Chondrocyte (in vitro differentiated cells): ENCODE measurements around the gene MASP2. TPM values are rescaled to one million over a fixed set of nuclear protein-coding genes. Genes with fewer than 3 reads are reported as not detected.
"Not testable (repeated sequence)": the region's sequence is repeated elsewhere in the genome, so short reads cannot be mapped to it uniquely, and the experiment has no call there.

ENCODE experiments used
- DNase-seq: peaks from one replicate; pipeline ENCODE4 v3.0.0; 2021; ENCODE audit warnings: mixed read lengths, low spot score
- H3K27ac Mint-ChIP-seq: one replicate; pipeline ENCODE4 v1.8.0; 2021; ENCODE audit warnings: mild to moderate bottlenecking, moderate library complexity, mixed read lengths; ENCODE audit not compliant: unreplicated experiment
- H3K27me3 Mint-ChIP-seq: 2 replicates; pipeline ENCODE4 v1.8.0; 2021; ENCODE audit warnings: low read depth, mixed read lengths
- H3K36me3 Mint-ChIP-seq: 2 replicates; pipeline ENCODE4 v1.8.0; 2021; ENCODE audit warnings: low read depth, mixed read lengths
- H3K4me1 Mint-ChIP-seq: 2 replicates; pipeline ENCODE4 v1.8.0; 2021; ENCODE audit warnings: low read depth, mild to moderate bottlenecking, mixed read lengths
- H3K4me3 Mint-ChIP-seq: one replicate; pipeline ENCODE4 v1.8.0; 2021; ENCODE audit warnings: mild to moderate bottlenecking, moderate library complexity, mixed read lengths; ENCODE audit not compliant: unreplicated experiment
- H3K9me3 Mint-ChIP-seq: 2 replicates; pipeline ENCODE4 v1.8.0; 2021; ENCODE audit warnings: low read depth, mixed read lengths
- long read RNA-seq: library from polyadenylated mRNA; stranded (forward); transcript quantifications from one replicate; pipeline ENCODE4 v2.0.0, GENCODE V29; 2021
- total RNA-seq: library from RNA; stranded (reverse); gene quantifications from 3 replicates; pipeline ENCODE4 v1.2.1, GENCODE V29; 2021
- TF ChIP-seq, protein P1 (sequence below): fragments of 200-600 bp; sonication (generic); IDR thresholded peaks from 2 replicates; pipeline ENCODE4 v1.5.0; 2021; ENCODE audit warnings: antibody characterized with exemption, mild to moderate bottlenecking, moderate library complexity

MASP2 gene
- total RNA-seq: not detected in 3 replicates
- long read RNA-seq, partial matches to known transcripts: 0 of 1 reads
- long read RNA-seq, other reads (novel, unspliced or antisense): 1 of 1 reads

DNA sequence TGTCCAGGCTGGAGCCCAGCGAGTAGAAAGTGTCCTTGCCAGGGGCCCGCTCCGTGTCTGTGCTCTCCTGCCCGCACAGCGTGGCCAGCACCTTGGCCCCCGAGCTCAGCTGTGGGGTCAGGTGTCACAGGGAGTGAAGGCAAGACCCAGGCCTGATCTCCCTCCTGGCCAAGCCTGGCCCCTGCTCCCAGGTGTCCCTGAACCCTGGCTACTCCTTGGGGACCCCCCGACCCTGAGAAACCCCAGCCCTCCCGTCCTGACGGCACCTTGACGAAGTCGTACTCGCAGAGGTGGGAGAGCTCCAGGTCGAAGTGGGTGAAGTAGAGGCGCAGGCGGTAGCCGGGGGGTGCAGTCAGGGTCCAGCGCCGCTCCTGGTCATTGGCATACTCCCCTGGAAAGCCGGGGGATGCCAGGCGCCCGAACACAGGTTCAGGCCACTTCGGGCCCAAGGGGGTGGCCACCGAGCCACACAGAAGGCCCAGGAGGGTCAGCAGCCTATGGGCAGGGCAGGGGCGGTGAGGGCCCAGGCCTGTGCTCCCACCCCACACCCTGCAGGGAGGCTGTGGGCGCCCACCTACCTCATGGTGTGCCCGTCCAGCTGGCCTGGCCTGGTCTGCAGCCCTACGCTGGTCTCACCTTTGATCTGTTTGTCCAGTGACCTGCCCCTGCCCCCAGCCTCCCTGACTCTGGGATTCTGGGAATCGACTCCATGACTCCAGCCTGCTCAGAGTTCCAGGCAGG lies at the start of gene MASP2:
Gene MASP2 (minus strand): TSS at position 615 of the 741 bp plus-strand sequence. CDS start 32 bp downstream, at position 583.
- TF ChIP-seq, protein P1, sequence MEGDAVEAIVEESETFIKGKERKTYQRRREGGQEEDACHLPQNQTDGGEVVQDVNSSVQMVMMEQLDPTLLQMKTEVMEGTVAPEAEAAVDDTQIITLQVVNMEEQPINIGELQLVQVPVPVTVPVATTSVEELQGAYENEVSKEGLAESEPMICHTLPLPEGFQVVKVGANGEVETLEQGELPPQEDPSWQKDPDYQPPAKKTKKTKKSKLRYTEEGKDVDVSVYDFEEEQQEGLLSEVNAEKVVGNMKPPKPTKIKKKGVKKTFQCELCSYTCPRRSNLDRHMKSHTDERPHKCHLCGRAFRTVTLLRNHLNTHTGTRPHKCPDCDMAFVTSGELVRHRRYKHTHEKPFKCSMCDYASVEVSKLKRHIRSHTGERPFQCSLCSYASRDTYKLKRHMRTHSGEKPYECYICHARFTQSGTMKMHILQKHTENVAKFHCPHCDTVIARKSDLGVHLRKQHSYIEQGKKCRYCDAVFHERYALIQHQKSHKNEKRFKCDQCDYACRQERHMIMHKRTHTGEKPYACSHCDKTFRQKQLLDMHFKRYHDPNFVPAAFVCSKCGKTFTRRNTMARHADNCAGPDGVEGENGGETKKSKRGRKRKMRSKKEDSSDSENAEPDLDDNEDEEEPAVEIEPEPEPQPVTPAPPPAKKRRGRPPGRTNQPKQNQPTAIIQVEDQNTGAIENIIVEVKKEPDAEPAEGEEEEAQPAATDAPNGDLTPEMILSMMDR: no peak
- H3K36me3 Mint-ChIP-seq: no peaks in the 10 kb centered on the region
- no peak within 1 kb of the TSS for H3K4me3 Mint-ChIP-seq
- no peak for DNase-seq
- no peak within 1 kb of the TSS for H3K27ac Mint-ChIP-seq
- no peaks in the 10 kb centered on the region for H3K9me3 Mint-ChIP-seq
- H3K27me3 Mint-ChIP-seq: no peaks in the 10 kb centered on the region
- no peaks in the 10 kb centered on the region for H3K4me1 Mint-ChIP-seq

DNA sequence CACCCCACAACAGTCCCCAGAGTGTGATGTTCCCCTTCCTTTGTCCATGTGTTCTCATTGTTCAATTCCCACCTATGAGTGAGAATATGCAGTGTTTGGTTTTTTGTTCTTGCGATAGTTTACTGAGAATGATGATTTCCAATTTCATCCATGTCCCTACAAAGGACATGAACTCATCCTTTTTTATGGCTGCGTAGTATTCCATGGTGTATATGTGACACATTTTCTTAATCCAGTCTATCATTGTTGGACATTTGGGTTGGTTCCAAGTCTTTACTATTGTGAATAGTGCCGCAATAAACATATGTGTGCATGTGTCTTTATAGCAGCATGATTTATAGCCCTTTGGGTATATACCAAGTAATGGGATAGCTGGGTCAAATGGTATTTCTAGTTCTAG lies 36.7 kb upstream of the MASP2 start:
- not testable (repeated sequence) for DNase-seq, H3K9me3 Mint-ChIP-seq, H3K4me1 Mint-ChIP-seq, H3K27me3 Mint-ChIP-seq, H3K4me3 Mint-ChIP-seq, H3K27ac Mint-ChIP-seq
- H3K36me3 Mint-ChIP-seq: peaks cover 27% of the 10 kb centered on the region

DNA sequence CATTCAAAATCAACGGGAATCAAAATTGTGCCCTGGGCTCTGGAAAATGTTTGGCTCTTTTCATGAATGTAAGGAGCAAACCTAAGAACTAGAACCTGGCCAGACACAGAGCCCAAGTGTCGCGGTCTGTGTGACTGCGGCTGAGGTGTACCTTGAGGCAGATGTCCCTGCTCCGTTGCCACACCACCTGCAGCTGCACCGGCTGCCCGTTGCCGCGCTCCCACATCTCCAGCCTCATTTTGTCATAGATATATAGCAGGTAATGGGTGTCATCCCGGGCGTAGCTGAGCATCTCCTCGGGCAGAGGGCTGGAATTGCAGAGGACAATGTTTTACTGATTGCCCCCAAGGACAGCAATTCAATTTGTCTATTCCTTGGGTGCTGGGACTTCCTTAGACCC lies 33.9 kb upstream of the MASP2 start:
- Mint-ChIP-seq H3K4me1 (peaks cover 4% of the 10 kb centered on the region), H3K27me3 (no peaks in the 10 kb centered on the region), H3K9me3 (no peaks in the 10 kb centered on the region), H3K27ac (no peak overlapping the region), H3K4me3 (no peak overlapping the region), H3K36me3 (peaks cover 27% of the 10 kb centered on the region)
- no peak for DNase-seq
- TF ChIP-seq, protein P1: no peak

DNA sequence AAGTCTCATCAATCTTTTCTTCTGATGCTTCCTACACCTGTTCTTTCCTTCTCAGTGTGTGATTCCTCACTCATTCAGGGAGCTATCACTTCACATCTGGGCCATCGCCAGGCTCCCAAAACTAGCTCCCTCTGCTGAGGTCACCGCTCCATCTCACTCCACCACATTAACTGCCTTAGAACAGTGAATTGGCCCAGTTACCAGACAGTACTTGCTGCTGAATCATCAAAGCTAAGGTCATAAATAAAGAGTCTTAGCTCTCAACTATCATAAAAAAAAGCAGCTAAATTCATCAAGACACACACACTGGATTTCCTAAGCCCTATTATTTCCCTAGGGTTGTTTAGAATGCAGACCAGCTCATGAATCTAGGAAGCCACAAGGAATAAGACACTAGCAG lies 31.6 kb upstream of the MASP2 start:
- TF ChIP-seq, protein P1: no peak
- no peak for DNase-seq
- Mint-ChIP-seq H3K4me3 (no peak overlapping the region), H3K27ac (no peak overlapping the region), H3K36me3 (peaks cover 29% of the 10 kb centered on the region), H3K4me1 (peaks cover 4% of the 10 kb centered on the region), H3K9me3 (no peaks in the 10 kb centered on the region), H3K27me3 (no peaks in the 10 kb centered on the region)

DNA sequence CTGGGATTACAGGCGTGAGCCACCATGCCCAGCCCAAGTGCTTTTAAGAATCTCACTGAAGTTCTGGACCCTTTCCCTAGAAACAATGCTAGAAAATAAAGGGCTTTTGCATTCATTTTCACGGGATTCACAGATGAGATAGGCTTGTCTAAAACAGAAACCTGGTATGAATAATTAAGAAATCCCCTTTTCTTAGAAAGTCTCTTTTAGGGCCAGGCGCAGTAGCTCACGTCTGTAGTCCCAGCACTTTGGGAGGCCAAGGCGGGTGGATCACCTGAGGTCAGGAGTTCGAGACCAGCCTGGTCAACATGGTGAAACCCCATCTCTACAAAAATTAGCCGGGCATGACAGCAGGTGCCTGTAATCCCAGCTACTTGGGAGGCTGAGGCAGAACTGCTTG lies 26.4 kb upstream of the MASP2 start:
- not testable (repeated sequence) for H3K9me3 Mint-ChIP-seq, DNase-seq, H3K27me3 Mint-ChIP-seq, H3K4me1 Mint-ChIP-seq, H3K27ac Mint-ChIP-seq, H3K4me3 Mint-ChIP-seq
- H3K36me3 Mint-ChIP-seq: peaks cover 45% of the 10 kb centered on the region

DNA sequence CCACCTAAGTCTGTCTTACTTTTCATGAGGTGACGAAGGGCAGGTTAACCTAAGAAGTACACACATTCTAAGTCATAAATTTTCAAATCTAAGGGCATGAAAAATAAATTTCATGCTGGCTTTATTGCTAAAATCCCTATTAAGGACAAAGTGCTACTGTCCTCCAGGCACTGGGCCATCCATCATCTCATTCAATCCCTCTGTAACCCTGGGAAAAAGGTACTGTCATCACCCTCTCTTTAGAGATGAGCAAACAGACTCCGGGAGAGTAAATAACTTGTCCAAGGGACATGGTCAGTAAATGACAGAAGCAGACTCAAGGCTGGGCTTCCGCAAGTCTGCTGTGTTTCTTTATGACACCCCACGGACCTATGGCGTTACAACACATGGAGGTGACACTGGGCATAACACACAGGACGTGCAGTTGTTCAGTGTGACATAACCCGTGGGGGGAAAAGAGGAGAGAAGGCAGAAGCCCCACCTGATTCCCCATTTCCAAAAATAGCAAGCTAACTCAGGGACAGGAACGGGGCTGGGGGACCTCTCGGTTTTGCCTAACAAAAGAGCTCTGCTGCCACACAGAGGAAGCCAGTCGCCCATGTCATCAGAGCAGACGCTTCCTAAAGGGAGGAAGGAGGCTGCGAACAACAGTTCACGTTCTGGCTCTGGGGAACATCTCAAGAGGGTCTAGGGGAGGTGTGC lies 25.3 kb upstream of the MASP2 start:
- no peak overlapping the region for H3K4me3 Mint-ChIP-seq
- TF ChIP-seq, protein P1: no peak
- no peak overlapping the region for H3K27ac Mint-ChIP-seq
- no peaks in the 10 kb centered on the region for H3K4me1 Mint-ChIP-seq
- peak; percentile 25 for DNase-seq
- H3K27me3 Mint-ChIP-seq: no peaks in the 10 kb centered on the region
- H3K9me3 Mint-ChIP-seq: no peaks in the 10 kb centered on the region
- H3K36me3 Mint-ChIP-seq: peaks cover 46% of the 10 kb centered on the region
